Endothelial cell (in vitro differentiated cells): ENCODE measurements around the gene CLCN4. TPM values are rescaled to one million over a fixed set of nuclear protein-coding genes. Genes with fewer than 3 reads are reported as not detected.

Experiments used
- DNase-seq: peaks from one replicate; pipeline ENCODE4 v3.0.0; 2021; ENCODE audit warnings: low spot score
- H3K27ac Mint-ChIP-seq: one replicate; pipeline ENCODE4 v1.8.0; 2021; ENCODE audit warnings: mixed read lengths, inconsistent platforms; ENCODE audit not compliant: unreplicated experiment
- H3K27me3 Mint-ChIP-seq: one replicate; pipeline ENCODE4 v1.8.0; 2021; ENCODE audit warnings: mild to moderate bottlenecking, moderate library complexity, mixed read lengths, inconsistent platforms; ENCODE audit not compliant: unreplicated experiment
- H3K36me3 Mint-ChIP-seq: one replicate; pipeline ENCODE4 v1.8.0; 2021; ENCODE audit warnings: mild to moderate bottlenecking, low read depth, mixed read lengths, inconsistent platforms; ENCODE audit not compliant: unreplicated experiment
- H3K4me1 Mint-ChIP-seq: one replicate; pipeline ENCODE4 v1.8.0; 2021; ENCODE audit warnings: mild to moderate bottlenecking, mixed read lengths, inconsistent platforms; ENCODE audit not compliant: unreplicated experiment
- H3K4me3 Mint-ChIP-seq: one replicate; pipeline ENCODE4 v1.8.0; 2021; ENCODE audit warnings: mild to moderate bottlenecking, mixed read lengths, inconsistent platforms; ENCODE audit not compliant: unreplicated experiment
- H3K9me3 Mint-ChIP-seq: one replicate; pipeline ENCODE4 v1.8.0; 2021; ENCODE audit warnings: mixed read lengths, inconsistent platforms; ENCODE audit not compliant: unreplicated experiment
- total RNA-seq: library from RNA; stranded (reverse); fragmentation: NEBNext Ultra II Directional; extraction: Animal tissue kit (Norgen Biotek cat#: 25700); gene quantifications from one replicate; pipeline ENCODE4 v1.2.1, GENCODE V29; 2021; ENCODE audit not compliant: unreplicated experiment
- TF ChIP-seq, protein P1 (sequence below): fragments of 200-600 bp; sonication (generic); IDR thresholded peaks from one replicate; pipeline ENCODE4 v1.5.0; 2021; ENCODE audit warnings: antibody characterized with exemption; ENCODE audit not compliant: unreplicated experiment

Gene CLCN4
- total RNA-seq, 1 donor from 2014 or later: 23.1 TPM

DNA sequence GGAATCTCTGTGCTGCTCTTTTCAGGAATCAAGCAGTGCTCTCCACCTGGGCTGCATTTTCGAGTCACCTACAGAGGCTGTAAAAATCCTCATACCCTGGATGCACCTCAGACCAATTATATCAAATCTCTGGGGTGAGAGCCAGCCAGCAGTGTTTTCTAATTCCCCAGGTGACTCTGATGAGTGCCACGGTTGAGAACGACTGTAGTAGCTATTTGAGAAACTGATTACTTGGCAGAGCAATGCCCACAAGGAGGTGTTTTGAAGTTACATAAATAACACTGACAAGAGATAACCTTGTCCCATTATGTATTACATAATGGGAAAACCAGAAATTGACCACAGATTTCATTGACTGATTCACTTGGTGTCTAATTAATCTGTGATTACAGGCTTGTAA, 46.8 kb downstream of the CLCN4 start:
- Mint-ChIP-seq H3K4me3 (no peak overlapping the region), H3K9me3 (no peaks in the 10 kb centered on the region), H3K36me3 (peaks cover 19% of the 10 kb centered on the region), H3K27ac (no peak overlapping the region), H3K27me3 (peaks cover 3% of the 10 kb centered on the region), H3K4me1 (no peaks in the 10 kb centered on the region)
- TF ChIP-seq, protein P1, sequence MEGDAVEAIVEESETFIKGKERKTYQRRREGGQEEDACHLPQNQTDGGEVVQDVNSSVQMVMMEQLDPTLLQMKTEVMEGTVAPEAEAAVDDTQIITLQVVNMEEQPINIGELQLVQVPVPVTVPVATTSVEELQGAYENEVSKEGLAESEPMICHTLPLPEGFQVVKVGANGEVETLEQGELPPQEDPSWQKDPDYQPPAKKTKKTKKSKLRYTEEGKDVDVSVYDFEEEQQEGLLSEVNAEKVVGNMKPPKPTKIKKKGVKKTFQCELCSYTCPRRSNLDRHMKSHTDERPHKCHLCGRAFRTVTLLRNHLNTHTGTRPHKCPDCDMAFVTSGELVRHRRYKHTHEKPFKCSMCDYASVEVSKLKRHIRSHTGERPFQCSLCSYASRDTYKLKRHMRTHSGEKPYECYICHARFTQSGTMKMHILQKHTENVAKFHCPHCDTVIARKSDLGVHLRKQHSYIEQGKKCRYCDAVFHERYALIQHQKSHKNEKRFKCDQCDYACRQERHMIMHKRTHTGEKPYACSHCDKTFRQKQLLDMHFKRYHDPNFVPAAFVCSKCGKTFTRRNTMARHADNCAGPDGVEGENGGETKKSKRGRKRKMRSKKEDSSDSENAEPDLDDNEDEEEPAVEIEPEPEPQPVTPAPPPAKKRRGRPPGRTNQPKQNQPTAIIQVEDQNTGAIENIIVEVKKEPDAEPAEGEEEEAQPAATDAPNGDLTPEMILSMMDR: no peak
- no peak for DNase-seq

DNA sequence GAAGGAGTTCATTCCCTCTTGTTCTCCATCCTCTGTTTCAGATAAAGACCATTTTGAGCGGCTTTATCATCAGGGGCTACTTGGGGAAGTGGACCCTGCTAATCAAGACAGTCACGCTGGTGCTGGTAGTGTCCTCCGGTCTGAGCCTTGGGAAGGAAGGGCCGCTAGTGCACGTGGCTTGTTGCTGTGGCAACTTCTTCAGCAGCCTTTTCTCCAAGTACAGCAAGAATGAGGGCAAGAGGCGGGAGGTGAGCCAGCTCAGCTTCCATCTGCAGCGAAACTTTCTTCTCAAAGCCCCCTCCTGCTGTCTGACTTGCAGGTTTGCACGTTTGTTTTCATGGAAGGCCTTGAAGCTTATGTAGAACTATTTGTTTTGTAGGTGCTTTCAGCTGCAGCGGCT, 49.5 kb downstream of the CLCN4 start:
- no peak for DNase-seq
- H3K9me3 Mint-ChIP-seq: no peaks in the 10 kb centered on the region
- TF ChIP-seq, protein P1: no peak
- H3K27me3 Mint-ChIP-seq: peaks cover 3% of the 10 kb centered on the region
- peaks cover 24% of the 10 kb centered on the region for H3K36me3 Mint-ChIP-seq
- H3K27ac Mint-ChIP-seq: no peak overlapping the region
- H3K4me1 Mint-ChIP-seq: no peaks in the 10 kb centered on the region
- H3K4me3 Mint-ChIP-seq: no peak overlapping the region

DNA sequence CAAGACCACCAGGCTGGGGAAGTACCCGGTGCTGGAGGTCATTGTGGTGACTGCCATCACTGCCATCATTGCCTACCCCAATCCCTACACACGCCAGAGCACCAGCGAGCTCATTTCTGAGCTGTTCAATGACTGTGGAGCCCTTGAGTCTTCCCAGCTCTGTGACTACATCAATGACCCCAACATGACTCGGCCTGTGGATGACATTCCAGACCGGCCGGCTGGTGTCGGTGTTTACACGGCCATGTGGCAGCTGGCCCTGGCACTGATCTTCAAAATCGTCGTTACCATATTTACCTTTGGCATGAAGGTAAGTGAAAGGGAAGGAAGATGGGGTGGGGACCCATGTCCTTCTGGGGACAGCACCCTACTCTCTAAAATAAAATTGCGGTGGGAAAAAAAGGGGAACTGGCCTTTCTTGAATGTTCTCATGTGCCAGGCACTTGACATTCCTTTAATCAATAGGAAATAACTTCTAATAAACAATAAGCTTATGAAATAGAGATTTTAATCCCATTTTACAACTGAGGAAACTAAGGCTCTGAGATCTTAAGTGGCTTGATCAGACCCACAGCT, 51.6 kb downstream of the CLCN4 start:
- peaks cover 3% of the 10 kb centered on the region for H3K27me3 Mint-ChIP-seq
- H3K27ac Mint-ChIP-seq: no peak overlapping the region
- H3K4me1 Mint-ChIP-seq: no peaks in the 10 kb centered on the region
- no peak for DNase-seq
- H3K36me3 Mint-ChIP-seq: peaks cover 24% of the 10 kb centered on the region
- TF ChIP-seq, protein P1: no peak
- peak overlapping the region; percentile 21 for H3K4me3 Mint-ChIP-seq
- no peaks in the 10 kb centered on the region for H3K9me3 Mint-ChIP-seq

DNA sequence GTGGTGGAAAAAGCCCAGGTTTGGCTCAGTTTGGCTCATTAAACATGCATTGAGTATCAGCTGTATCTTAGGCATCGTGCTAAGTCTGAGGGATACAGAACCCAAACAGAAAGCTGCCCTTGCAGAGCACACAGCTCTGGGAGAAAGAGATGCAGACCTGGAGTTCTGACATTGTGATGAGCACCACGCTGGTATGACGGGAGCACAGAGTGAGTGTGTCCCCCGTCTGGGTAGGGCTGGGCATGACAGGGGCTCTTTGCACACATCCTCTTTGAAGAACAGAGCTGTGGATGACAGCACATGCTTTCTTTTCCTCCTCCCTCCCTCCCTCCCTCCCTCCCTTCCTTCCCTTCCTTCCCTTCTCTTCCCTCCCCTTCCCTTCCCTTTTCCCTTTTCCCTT, 52.2 kb downstream of the CLCN4 start:
- Mint-ChIP-seq H3K27me3 (peaks cover 3% of the 10 kb centered on the region), H3K4me1 (no peaks in the 10 kb centered on the region), H3K9me3 (no peaks in the 10 kb centered on the region), H3K27ac (no peak overlapping the region), H3K4me3 (no peak overlapping the region), H3K36me3 (peaks cover 24% of the 10 kb centered on the region)
- no peak for DNase-seq
- TF ChIP-seq, protein P1: no peak

DNA sequence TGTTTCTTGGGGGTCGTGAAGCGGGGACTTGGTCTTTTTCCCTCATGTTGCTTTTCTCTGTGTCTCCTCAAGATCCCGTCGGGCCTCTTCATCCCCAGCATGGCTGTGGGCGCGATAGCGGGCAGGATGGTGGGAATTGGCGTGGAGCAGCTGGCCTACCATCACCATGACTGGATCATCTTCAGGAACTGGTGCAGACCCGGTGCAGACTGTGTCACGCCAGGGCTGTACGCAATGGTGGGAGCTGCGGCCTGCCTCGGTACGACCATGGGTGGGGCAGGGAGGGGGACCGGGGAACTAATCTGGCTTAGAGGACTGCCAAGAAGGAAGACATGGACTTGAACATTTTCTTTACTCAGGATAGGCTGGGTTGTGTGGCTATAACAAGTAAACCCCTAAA, 55.6 kb downstream of the CLCN4 start:
- TF ChIP-seq, protein P1: no peak
- no peak for DNase-seq
- no peak overlapping the region for H3K27ac Mint-ChIP-seq
- H3K36me3 Mint-ChIP-seq: peaks cover 17% of the 10 kb centered on the region
- no peak overlapping the region for H3K4me3 Mint-ChIP-seq
- no peaks in the 10 kb centered on the region for H3K27me3 Mint-ChIP-seq
- no peaks in the 10 kb centered on the region for H3K9me3 Mint-ChIP-seq
- H3K4me1 Mint-ChIP-seq: no peaks in the 10 kb centered on the region
